Keratinocyte (primary cell): ENCODE data around the gene ARNT2. TPM values are rescaled to one million over a fixed set of nuclear protein-coding genes. Genes with fewer than 3 reads are reported as not detected.

Experiments used
- DNase-seq: peaks from one replicate; pipeline ENCODE4 v3.0.0-alpha.2; 2011; ENCODE audit warnings: low read depth, missing footprints, low spot score
- FAIRE-seq: peaks from 2 replicates; lab custom pipeline; 2011; peaks lifted over from hg19 to GRCh38; lab: Jason Lieb, UNC
- H2AFZ ChIP-seq: 2 replicates; pipeline ENCODE4 v1.6.0; 2012; ENCODE audit warnings: low read length, control low read depth, inconsistent platforms; ENCODE audit not compliant: control insufficient read depth
- H3K27ac ChIP-seq: 2 replicates; pipeline ENCODE4 v1.5.1; 2011; ENCODE audit warnings: low read length; ENCODE audit not compliant: control insufficient read depth, insufficient read depth
- H3K27me3 ChIP-seq: 3 replicates; pipeline ENCODE4 v1.6.0; 2011; ENCODE audit warnings: low read length; ENCODE audit not compliant: control insufficient read depth, insufficient read depth; ENCODE audit errors: extremely low read depth
- H3K36me3 ChIP-seq, 2 experiments: 2 replicates in 1 of 2; 3 replicates in 1 of 2; pipeline ENCODE4 v1.5.1; 2011; ENCODE audit warnings: low read length in 2 of 2, mild to moderate bottlenecking in 1 of 2; ENCODE audit not compliant: control insufficient read depth in 2 of 2, insufficient read depth in 2 of 2; ENCODE audit errors: extremely low read depth in 1 of 2
- H3K4me1 ChIP-seq: 3 replicates; pipeline ENCODE4 v1.5.1; 2011; ENCODE audit warnings: low read length; ENCODE audit not compliant: control insufficient read depth, insufficient read depth; ENCODE audit errors: extremely low read depth
- H3K4me2 ChIP-seq: 3 replicates; pipeline ENCODE4 v1.6.0; 2011; ENCODE audit warnings: low read depth, low read length; ENCODE audit not compliant: control insufficient read depth, insufficient read depth; ENCODE audit errors: extremely low read depth
- H3K4me3 ChIP-seq, 3 experiments: fragments of 200-600 bp in 1 of 3; sonication (generic) in 1 of 3; 2 replicates in 2 of 3; 3 replicates in 1 of 3; pipeline ENCODE4 v1.5.1; 2011 to 2016; ENCODE audit warnings: low read length in 3 of 3, mild to moderate bottlenecking in 3 of 3, control low read depth in 2 of 3, inconsistent platforms in 1 of 3, low read depth in 1 of 3, mixed read lengths in 1 of 3, mixed run types in 1 of 3, moderate library complexity in 1 of 3; ENCODE audit not compliant: control insufficient read depth in 2 of 3, insufficient read depth in 2 of 3; ENCODE audit errors: extremely low read depth in 1 of 3
- H3K79me2 ChIP-seq: 2 replicates; pipeline ENCODE4 v1.6.0; 2012; ENCODE audit warnings: low read length; ENCODE audit not compliant: control insufficient read depth, insufficient read depth
- H3K9ac ChIP-seq: 3 replicates; pipeline ENCODE4 v1.6.0; 2011; ENCODE audit warnings: low read length; ENCODE audit not compliant: control insufficient read depth, insufficient read depth; ENCODE audit errors: extremely low read depth
- H3K9me1 ChIP-seq: 3 replicates; pipeline ENCODE4 v1.6.0; 2011; ENCODE audit warnings: low read length; ENCODE audit not compliant: control insufficient read depth, insufficient read depth; ENCODE audit errors: extremely low read depth
- H3K9me3 ChIP-seq: 2 replicates; pipeline ENCODE4 v1.5.1; 2012; ENCODE audit warnings: low read depth, low read length; ENCODE audit not compliant: control insufficient read depth
- H4K20me1 ChIP-seq: 3 replicates; pipeline ENCODE4 v1.6.0; 2011; ENCODE audit warnings: low read length; ENCODE audit not compliant: control insufficient read depth, insufficient read depth; ENCODE audit errors: extremely low read depth
- EZH2 ChIP-seq: IDR thresholded peaks from one replicate; pipeline ENCODE4 v1.6.1; 2012; ENCODE audit warnings: inconsistent platforms, mild to moderate bottlenecking, low read length, moderate library complexity
- dilution Hi-C: fragments of 300-500 bp; cut with MboI; formaldehyde crosslinking; loops from one replicate; pipeline ENCODE4 v1.7.0; 2020; ENCODE audit warnings: low sequenced_read_pairs; ENCODE audit not compliant: extremely low pct_ligation_motif_present
- polyA plus RNA-seq, 5 experiments: library from polyadenylated mRNA; depleted of rRNA in 3 of 5; stranded (reverse) in 3 of 5; stranded (forward) in 1 of 5; unstranded in 1 of 5; fragments of >200 nt; gene quantifications; 1 replicate in 1 of 5; 2 replicates in 3 of 5; 3 replicates in 1 of 5; pipeline versions ENCODE4 v1.2.1 to v1.2.3, GENCODE V29; 2011 to 2012; ENCODE audit warnings: missing spikeins in 2 of 5, low read depth in 1 of 5, low replicate concordance in 1 of 5
- TF ChIP-seq, protein P1 (sequence below), 3 experiments: IDR thresholded peaks in 1 of 3; conservative IDR thresholded peaks in 1 of 3; optimal IDR thresholded peaks in 1 of 3; 2 replicates in 2 of 3; 3 replicates in 1 of 3; pipeline versions ENCODE3 to v1.5.1; 2011; ENCODE audit warnings: low read length in 3 of 3, mild to moderate bottlenecking in 3 of 3, moderate library complexity in 2 of 3, control low read depth in 1 of 3, inconsistent platforms in 1 of 3; ENCODE audit not compliant: insufficient read depth in 2 of 3; ENCODE audit errors: extremely low read depth in 1 of 3

ARNT2 gene
- polyA plus RNA-seq, 1 donor (not counting 4 experiments of a cell fraction or from before 2014, with no cell fraction given) = 0.16 TPM

DNA sequence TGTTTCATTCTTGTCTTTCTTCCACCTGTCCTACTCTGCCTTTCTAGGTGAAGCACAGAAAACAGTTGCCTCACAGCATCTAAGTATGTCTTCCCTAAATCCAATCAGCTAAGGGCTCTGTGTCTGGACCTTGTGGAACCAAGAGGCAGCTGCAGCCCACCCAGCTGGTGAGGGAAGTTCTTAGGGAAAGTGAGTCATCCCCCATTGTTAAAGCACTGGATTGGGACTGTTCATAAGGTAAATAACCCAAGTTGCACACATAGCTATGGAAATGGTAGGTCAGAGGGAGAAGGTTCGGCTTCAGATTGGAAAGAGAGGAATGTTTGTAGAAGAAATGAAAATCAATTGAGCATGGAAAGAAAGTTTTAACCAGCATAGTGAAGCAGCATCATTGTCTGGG is 18.0 kb upstream of the ARNT2 start:
- Histone ChIP-seq H3K4me3 (no peak overlapping the region), H3K79me2 (no peaks in the 10 kb centered on the region), H3K9me1 (no peaks in the 10 kb centered on the region), H3K9ac (no peak overlapping the region), H3K27me3 (no peaks in the 10 kb centered on the region), H3K9me3 (no peaks in the 10 kb centered on the region), H3K4me1 (no peaks in the 10 kb centered on the region), H3K4me2 (no peak overlapping the region), H3K27ac (no peak overlapping the region), H4K20me1 (no peaks in the 10 kb centered on the region), H3K36me3 (no peaks in the 10 kb centered on the region), H2AFZ (no peak overlapping the region)
- no peak for DNase-seq
- dilution Hi-C loops = no loop called here
- FAIRE-seq = no peak
- no peak for TF ChIP-seq EZH2
- TF ChIP-seq, protein P1, sequence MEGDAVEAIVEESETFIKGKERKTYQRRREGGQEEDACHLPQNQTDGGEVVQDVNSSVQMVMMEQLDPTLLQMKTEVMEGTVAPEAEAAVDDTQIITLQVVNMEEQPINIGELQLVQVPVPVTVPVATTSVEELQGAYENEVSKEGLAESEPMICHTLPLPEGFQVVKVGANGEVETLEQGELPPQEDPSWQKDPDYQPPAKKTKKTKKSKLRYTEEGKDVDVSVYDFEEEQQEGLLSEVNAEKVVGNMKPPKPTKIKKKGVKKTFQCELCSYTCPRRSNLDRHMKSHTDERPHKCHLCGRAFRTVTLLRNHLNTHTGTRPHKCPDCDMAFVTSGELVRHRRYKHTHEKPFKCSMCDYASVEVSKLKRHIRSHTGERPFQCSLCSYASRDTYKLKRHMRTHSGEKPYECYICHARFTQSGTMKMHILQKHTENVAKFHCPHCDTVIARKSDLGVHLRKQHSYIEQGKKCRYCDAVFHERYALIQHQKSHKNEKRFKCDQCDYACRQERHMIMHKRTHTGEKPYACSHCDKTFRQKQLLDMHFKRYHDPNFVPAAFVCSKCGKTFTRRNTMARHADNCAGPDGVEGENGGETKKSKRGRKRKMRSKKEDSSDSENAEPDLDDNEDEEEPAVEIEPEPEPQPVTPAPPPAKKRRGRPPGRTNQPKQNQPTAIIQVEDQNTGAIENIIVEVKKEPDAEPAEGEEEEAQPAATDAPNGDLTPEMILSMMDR (optimal IDR thresholded peaks at IDR 0.05 in 1 of 3, IDR thresholded peaks at IDR 0.05 in 1 of 3, conservative IDR thresholded peaks at IDR 0.05 in 1 of 3; ENCODE audit: extremely low read depth in 1 of 3, insufficient read depth in 2 of 3, low read length in 3 of 3) = no peak

DNA sequence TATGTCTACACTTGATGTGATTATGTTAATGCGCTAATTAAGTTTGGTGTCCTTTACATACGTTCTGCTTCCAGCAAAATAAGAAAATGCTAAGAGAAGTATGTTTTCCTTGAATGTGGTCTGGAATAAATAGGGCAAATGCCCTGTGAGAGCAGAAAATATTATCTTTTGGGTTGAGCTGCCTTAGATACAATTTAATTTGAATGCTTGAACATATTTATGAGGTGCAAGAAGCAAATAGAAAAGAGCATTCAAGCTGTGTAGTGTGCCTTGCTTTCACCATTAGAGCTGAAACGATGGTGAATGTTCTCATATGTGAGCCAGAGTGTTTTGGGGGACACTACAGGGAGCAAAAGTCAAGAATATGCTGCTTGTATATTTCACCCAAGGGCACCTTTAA is 15.9 kb upstream of the ARNT2 start:
- H3K36me3 ChIP-seq = no peaks in the 10 kb centered on the region
- H3K27ac ChIP-seq = no peak overlapping the region
- dilution Hi-C loops = no loop called here
- H3K4me1 ChIP-seq = no peaks in the 10 kb centered on the region
- H3K9ac ChIP-seq = no peak overlapping the region
- H3K79me2 ChIP-seq = no peaks in the 10 kb centered on the region
- no peaks in the 10 kb centered on the region for H3K27me3 ChIP-seq
- H3K4me3 ChIP-seq = no peak overlapping the region
- FAIRE-seq (no peak), DNase-seq (no peak)
- H3K4me2 ChIP-seq = no peak overlapping the region
- no peak overlapping the region for H2AFZ ChIP-seq
- no peaks in the 10 kb centered on the region for H3K9me3 ChIP-seq
- TF ChIP-seq, protein P1 (optimal IDR thresholded peaks at IDR 0.05 in 1 of 3, IDR thresholded peaks at IDR 0.05 in 1 of 3, conservative IDR thresholded peaks at IDR 0.05 in 1 of 3; ENCODE audit: extremely low read depth in 1 of 3, insufficient read depth in 2 of 3, low read length in 3 of 3) = no peak
- TF ChIP-seq EZH2 = no peak
- H4K20me1 ChIP-seq = no peaks in the 10 kb centered on the region
- no peaks in the 10 kb centered on the region for H3K9me1 ChIP-seq
